ENCODE results near the gene EPOP.
A peak's percentile ranks its signal among the peaks of the same experiment; 100 is the strongest.
"Not testable (repeated sequence)": the region's sequence is repeated elsewhere in the genome, so short reads cannot be mapped to it uniquely, and the experiment has no call there.

Gene EPOP

GRCh38 chr17:38673707-38674013 lies 1.1 kb downstream of the EPOP start:
- no peak for DNase-seq

GRCh38 chr17:38672788-38673706 lies 1.7 kb downstream of the EPOP start:
- DNase-seq: no peak

GRCh38 chr17:38671939-38672720 lies 2.6 kb downstream of the EPOP start:
- DNase-seq: no peak

DNA sequence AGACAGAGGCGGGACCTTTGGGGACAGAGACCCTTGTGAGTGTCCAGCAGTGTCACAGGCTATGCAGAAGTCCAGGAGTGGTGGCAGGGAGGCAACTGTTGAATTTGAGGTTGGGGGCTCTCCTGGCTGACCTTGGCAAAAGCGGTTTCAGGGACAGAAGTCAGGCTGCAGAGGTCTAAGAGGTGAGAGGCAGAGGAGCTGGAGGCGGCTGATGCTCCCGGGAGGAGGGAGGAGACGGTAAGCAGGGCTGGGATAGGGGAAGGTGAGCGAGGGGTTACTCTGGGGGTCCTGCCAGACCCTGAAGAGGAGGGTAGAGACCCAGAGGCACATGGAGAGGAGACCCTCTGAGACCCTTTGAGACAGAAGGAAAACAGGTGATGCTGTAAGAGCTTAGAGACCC lies 5.2 kb downstream of the EPOP start:
- no peak for DNase-seq

GRCh38 chr17:38667787-38668122 lies 7.0 kb downstream of the EPOP start:
- no peak for DNase-seq

- peak; percentile 86 for DNase-seq
Measured at GRCh38 chr17:38667099-38667786, 7.5 kb downstream of the EPOP start.

GRCh38 chr17:38663964-38664644 lies 10.7 kb downstream of the EPOP start:
- no peak for DNase-seq

GRCh38 chr17:38663125-38663751 lies 11.5 kb downstream of the EPOP start:
- peak; percentile 78 for DNase-seq

GRCh38 chr17:38660097-38661025 lies 14.4 kb downstream of the EPOP start:
- DNase-seq: peak; percentile 23

- no peak for DNase-seq
Measured at GRCh38 chr17:38659415-38659814, 15.3 kb downstream of the EPOP start.

- no peak for DNase-seq
Measured at GRCh38 chr17:38658741-38659345, 15.9 kb downstream of the EPOP start.

- DNase-seq: no peak
Measured at GRCh38 chr17:38657824-38658740, 16.7 kb downstream of the EPOP start.

DNA sequence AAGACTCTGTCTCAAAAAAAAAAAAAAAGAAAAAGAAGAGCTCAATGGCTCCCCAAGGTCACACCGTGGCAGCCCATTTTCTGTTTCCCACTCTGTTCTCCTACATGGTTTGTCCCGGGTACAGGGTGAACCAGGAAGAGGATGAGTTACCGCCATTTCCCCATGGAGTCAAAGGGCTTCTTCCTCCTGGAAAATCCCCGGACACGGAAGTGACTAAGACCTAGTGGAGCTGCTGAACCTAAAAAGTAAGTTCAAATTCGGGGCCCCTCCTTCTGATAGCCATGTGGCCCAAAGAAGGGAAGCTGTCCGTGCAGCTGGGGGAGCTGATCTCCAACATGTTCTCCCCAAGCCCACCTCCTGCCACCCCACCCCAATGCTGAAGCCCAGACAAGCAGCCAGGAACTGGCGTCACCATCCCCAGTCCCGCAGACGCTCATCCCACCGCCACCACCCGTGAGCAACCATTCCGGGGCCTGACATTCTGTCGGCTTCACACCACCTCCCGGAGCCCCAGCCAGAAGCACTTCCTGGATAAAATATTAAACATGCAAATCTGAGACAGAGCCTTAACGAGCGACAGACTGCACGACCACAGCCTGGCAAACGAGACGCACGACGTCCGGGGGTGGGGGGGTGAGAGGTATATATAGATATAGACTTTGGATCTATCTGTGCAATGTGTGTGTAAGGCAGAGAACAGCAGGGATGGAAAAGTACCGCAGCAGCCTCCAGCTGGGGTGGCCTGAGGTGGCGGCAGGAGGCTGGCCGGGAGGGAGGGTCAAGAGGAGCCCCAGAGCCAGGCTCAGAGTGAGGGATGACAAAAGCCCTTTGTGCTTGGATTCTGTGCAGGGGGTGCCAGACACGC lies 17.6 kb downstream of the EPOP start:
- no peak for DNase-seq

GRCh38 chr17:38654411-38655398 lies 20.1 kb downstream of the EPOP start:
- peak; percentile 52 for DNase-seq

DNA sequence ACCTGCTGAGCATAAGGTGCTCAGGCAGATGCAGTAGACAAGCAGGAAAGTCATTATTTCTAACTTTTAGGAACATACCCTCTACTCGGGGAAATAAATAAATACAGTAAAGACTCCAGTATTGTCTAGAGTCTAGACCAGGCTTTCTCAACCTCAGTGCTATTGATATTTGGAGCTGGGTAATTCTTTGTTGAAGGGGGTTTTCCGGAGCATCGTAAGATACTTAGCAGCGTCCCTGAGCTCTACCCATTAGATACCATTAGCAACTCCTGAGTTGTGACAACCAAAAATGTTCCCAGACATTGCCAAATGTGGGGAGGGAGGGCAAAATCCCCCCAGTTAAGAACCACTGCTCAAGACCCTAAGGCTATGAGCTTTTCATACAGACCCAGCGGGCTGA lies 21.1 kb downstream of the EPOP start:
- no peak for DNase-seq

GRCh38 chr17:38653230-38653629 lies 21.5 kb downstream of the EPOP start:
- DNase-seq: no peak

- not testable (repeated sequence) for DNase-seq
Measured at GRCh38 chr17:38650653-38651173, 24.0 kb downstream of the EPOP start.

Measured in OCI-M1 (cell line).